Cardiac muscle cell (in vitro differentiated cells and primary cell): ENCODE results near the gene PLD4. TPM values are rescaled to one million over a fixed set of nuclear protein-coding genes. Genes with fewer than 3 reads are reported as not detected.

Experiments
- DNase-seq, 2 donors: peaks; one replicate each; pipeline versions ENCODE4 v3.0.0 to v3.0.0-alpha.2; 2010 to 2017; ENCODE audit warnings: low read depth in 1 of 2, low spot score in 1 of 2
- H3K27ac ChIP-seq: fragments of 200-600 bp; sonication (generic); 2 replicates; pipeline ENCODE4 v1.5.1; 2016
- H3K27me3 ChIP-seq: fragments of 200-600 bp; sonication (generic); 2 replicates; pipeline ENCODE4 v1.6.0; 2016; ENCODE audit warnings: control low read depth
- H3K36me3 ChIP-seq: fragments of 200-600 bp; sonication (generic); 2 replicates; pipeline ENCODE4 v1.5.1; 2016; ENCODE audit warnings: control low read depth
- H3K4me1 ChIP-seq: fragments of 200-600 bp; sonication (generic); 2 replicates; pipeline ENCODE4 v1.8.1; 2017; ENCODE audit warnings: low read depth, mild to moderate bottlenecking, mixed run types
- H3K4me3 ChIP-seq: fragments of 200-600 bp; sonication (generic); 2 replicates; pipeline ENCODE4 v1.5.1; 2016; ENCODE audit warnings: mild to moderate bottlenecking
- H3K9me3 ChIP-seq: fragments of 200-600 bp; sonication (generic); 2 replicates; pipeline ENCODE4 v1.5.1; 2017; ENCODE audit warnings: low read depth, mild to moderate bottlenecking, control low read depth
- CTCF ChIP-seq: IDR thresholded peaks from 2 replicates; pipeline ENCODE4 v1.5.1; 2012; ENCODE audit warnings: low read depth, mild to moderate bottlenecking, low read length
- polyA plus RNA-seq: library from polyadenylated mRNA; unstranded; fragments of >200 nt; fragmentation: Nextera tagmentation; extraction: Ambion mirVana; gene quantifications from 2 replicates; pipeline ENCODE4 v1.2.1, GENCODE V29; 2016
- total RNA-seq: library from RNA; depleted of rRNA; stranded (reverse); fragments of >200 nt; gene quantifications from 2 replicates; pipeline ENCODE4 v1.2.3, GENCODE V29; 2016

Gene PLD4
- total and polyA plus RNA-seq, 2 experiments from 2014 or later, result 0.07 to 0.54 TPM

- Histone ChIP-seq H3K4me3 (peak within 1 kb of the TSS; percentile 88), H3K27me3 (peaks cover 38% of the 10 kb centered on the region), H3K4me1 (peaks cover 4% of the 10 kb centered on the region), H3K36me3 (no peaks in the 10 kb centered on the region), H3K27ac (no peak within 1 kb of the TSS), H3K9me3 (no peaks in the 10 kb centered on the region)
- DNase-seq, result peak; percentile 79 to 95
- TF ChIP-seq CTCF, result no peak
Measured at GRCh38 chr14:104977681-104978653, 53.3 kb downstream of the PLD4 start, which contains the start of gene AHNAK2. Gene AHNAK2 (minus strand): TSS chr14:104978374. CDS start chr14:104978237, 137 bp downstream.

DNA sequence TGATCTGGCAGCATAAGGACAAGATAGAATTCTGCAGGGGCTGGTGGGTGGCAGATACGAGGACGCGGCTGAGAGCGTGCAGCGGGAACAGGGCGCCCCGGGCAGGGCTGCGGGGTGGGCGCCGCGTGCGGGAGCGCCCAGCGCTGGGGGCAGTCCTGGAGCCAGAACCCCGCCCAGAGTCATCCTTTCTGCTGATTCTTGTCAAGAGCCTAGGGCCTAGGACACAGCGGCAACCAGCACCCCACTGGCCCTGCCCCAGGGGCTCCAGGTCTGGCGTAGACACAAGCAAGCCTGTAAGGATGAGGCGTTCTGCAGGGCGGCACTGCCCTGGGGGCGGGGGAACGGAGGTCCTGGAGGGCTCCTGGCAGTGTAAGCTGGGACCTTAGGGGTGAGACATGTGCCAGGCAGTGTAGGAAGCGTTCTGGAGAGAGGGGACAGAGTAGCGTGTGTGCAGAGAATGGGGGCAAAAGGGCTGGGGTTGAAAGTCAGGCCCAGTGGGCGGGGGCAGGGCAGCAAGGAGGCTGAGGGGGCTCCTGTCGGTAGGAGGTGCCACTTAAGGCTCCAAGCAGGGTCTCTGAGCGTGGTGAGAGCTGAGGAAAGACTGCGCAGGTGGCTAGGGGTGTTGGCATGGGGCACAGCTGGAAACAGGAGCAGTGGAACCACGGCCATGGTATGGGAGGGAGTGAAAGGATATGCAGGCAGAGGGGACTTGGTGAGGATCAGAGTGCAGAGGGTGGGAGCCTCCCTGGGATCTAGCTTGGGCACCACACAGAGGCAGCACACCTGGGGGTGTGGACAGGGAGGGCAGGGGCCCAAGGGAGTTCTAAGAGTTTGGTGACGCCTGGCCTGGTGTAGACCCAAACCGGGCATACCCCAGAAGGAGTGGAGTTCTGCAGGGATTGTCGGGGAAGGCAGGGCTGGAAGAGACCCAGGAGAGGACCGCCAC lies 54.3 kb downstream of the PLD4 start:
- no peaks in the 10 kb centered on the region for H3K36me3 ChIP-seq
- H3K4me1 ChIP-seq, result peaks cover 4% of the 10 kb centered on the region
- no peak for DNase-seq
- peaks cover 38% of the 10 kb centered on the region for H3K27me3 ChIP-seq
- H3K9me3 ChIP-seq, result no peaks in the 10 kb centered on the region
- peak overlapping the region; percentile 27 for H3K4me3 ChIP-seq
- no peak overlapping the region for H3K27ac ChIP-seq
- no peak for TF ChIP-seq CTCF

GRCh38 chr14:104979758-104980610 lies 55.3 kb downstream of the PLD4 start:
- peaks cover 38% of the 10 kb centered on the region for H3K27me3 ChIP-seq
- H3K4me1 ChIP-seq, result peaks cover 4% of the 10 kb centered on the region
- TF ChIP-seq CTCF, result no peak
- H3K9me3 ChIP-seq, result no peaks in the 10 kb centered on the region
- no peak overlapping the region for H3K4me3 ChIP-seq
- H3K36me3 ChIP-seq, result no peaks in the 10 kb centered on the region
- H3K27ac ChIP-seq, result no peak overlapping the region
- peak in 1 of 2 donors; percentile 38 for DNase-seq

DNA sequence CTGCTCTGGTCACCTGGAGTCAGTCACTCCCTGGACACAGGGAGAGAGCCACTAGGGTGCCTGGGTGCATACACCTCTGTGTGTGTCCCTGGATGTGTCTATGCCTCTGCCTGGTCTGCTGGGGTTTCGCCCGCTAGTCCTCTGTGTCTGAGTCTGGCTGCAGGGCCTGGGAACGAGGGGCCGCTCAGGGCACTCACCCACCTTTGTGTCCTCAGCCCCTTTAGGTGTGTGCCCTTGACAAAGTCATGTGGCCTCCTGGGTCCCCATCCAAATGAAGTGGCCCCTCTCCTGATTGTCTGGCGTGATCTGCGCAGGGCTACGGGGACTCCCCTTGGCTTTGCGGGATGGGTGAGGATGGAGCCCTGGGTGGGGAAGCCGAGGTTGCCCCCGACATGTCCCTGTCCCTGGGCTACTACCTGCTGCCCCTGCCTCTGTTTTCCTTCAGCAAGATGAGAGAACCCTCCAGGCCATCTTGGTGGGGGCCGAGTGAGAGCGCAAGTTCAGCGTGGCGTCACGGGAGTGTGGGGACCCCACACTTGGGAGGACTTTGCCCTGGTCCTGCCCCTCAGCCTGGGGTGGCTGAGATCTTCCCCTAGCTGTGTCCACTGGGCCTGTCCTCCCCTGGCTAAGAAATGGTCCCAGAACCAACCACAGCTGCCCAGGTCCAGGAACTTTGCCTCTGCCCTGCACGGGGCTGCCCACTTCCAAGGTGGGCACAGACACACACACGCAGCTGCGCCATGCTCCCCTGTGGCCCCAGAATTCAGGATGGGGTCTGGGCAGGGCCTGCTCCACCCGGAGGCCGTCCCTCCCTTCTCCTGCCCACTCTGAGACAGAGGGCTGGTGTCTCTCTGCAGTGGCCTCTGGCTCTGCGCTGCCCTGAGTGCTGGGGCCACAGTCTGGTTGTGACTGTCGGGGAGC lies 56.2 kb downstream of the PLD4 start:
- H3K4me1 ChIP-seq, result peaks cover 4% of the 10 kb centered on the region
- no peak for DNase-seq

More for the DNA sequence above, 56.2 kb downstream of the PLD4 start:
- no peak for TF ChIP-seq CTCF
- peaks cover 38% of the 10 kb centered on the region for H3K27me3 ChIP-seq
- no peak overlapping the region for H3K27ac ChIP-seq
- no peaks in the 10 kb centered on the region for H3K36me3 ChIP-seq
- H3K9me3 ChIP-seq, result no peaks in the 10 kb centered on the region
- H3K4me3 ChIP-seq, result no peak overlapping the region
